Trophoblast cell (in vitro differentiated cells and primary cell): ENCODE measurements around the gene CA14. TPM values are rescaled to one million over a fixed set of nuclear protein-coding genes. Genes with fewer than 3 reads are reported as not detected.
A peak's percentile ranks its signal among the peaks of the same experiment; 100 is the strongest.
"Not testable (repeated sequence)": the region's sequence is repeated elsewhere in the genome, so short reads cannot be mapped to it uniquely, and the experiment has no call there.

ENCODE experiments used
- DNase-seq, 2 donors: peaks; one replicate each; pipeline ENCODE4 v3.0.0-alpha.2; 2016
- H2AFZ ChIP-seq: 2 replicates; pipeline ENCODE4 v1.6.1; 2013; ENCODE audit warnings: low read length, moderate library complexity, mild to moderate bottlenecking; ENCODE audit not compliant: insufficient read depth, poor library complexity
- H2AK5ac ChIP-seq: 2 replicates; pipeline ENCODE4 v1.6.1; 2013; ENCODE audit warnings: mild to moderate bottlenecking, low read length
- H2BK120ac ChIP-seq: 2 replicates; pipeline ENCODE4 v1.6.1; 2013; ENCODE audit warnings: low read length, mild to moderate bottlenecking, moderate library complexity; ENCODE audit not compliant: insufficient read depth, poor library complexity
- H2BK12ac ChIP-seq: 2 replicates; pipeline ENCODE4 v1.6.1; 2013; ENCODE audit warnings: mild to moderate bottlenecking, low read length, moderate library complexity
- H2BK5ac ChIP-seq: 2 replicates; pipeline ENCODE4 v1.6.1; 2013; ENCODE audit warnings: low read length, low read depth, moderate library complexity, mild to moderate bottlenecking; ENCODE audit not compliant: poor library complexity
- H3K14ac ChIP-seq: 2 replicates; pipeline ENCODE4 v1.6.1; 2013; ENCODE audit warnings: mild to moderate bottlenecking, low read length
- H3K18ac ChIP-seq: 2 replicates; pipeline ENCODE4 v1.6.1; 2013; ENCODE audit warnings: mild to moderate bottlenecking, low read length
- H3K23ac ChIP-seq: 2 replicates; pipeline ENCODE4 v1.6.1; 2013; ENCODE audit warnings: low read length
- H3K27ac ChIP-seq: 2 replicates; pipeline ENCODE4 v1.5.1; 2013; ENCODE audit warnings: low read depth, mild to moderate bottlenecking, inconsistent platforms, low read length, moderate library complexity
- H3K27me3 ChIP-seq: 2 replicates; pipeline ENCODE4 v1.6.1; 2013; ENCODE audit warnings: inconsistent platforms, mild to moderate bottlenecking, low read length, moderate library complexity; ENCODE audit not compliant: insufficient read depth
- H3K36me3 ChIP-seq, 2 experiments: 1 replicate in 1 of 2; 2 replicates in 1 of 2; pipeline ENCODE4 v1.6.1; 2013; ENCODE audit warnings: low read length in 2 of 2, mild to moderate bottlenecking in 2 of 2, moderate library complexity in 1 of 2; ENCODE audit not compliant: insufficient read depth in 2 of 2, control insufficient read depth in 1 of 2
- H3K4ac ChIP-seq: 2 replicates; pipeline ENCODE4 v1.6.1; 2013; ENCODE audit warnings: low read depth, mild to moderate bottlenecking, low read length, moderate library complexity
- H3K4me1 ChIP-seq, 2 experiments: 1 replicate in 1 of 2; 2 replicates in 1 of 2; pipeline ENCODE4 v1.6.1; 2013; ENCODE audit warnings: low read length in 2 of 2, mild to moderate bottlenecking in 2 of 2, moderate library complexity in 1 of 2; ENCODE audit not compliant: insufficient read depth in 2 of 2, control insufficient read depth in 1 of 2
- H3K4me2 ChIP-seq: 2 replicates; pipeline ENCODE4 v1.6.1; 2013; ENCODE audit warnings: inconsistent platforms, mild to moderate bottlenecking, low read length, moderate library complexity
- H3K4me3 ChIP-seq: 2 replicates; pipeline ENCODE4 v1.5.1; 2013; ENCODE audit warnings: mild to moderate bottlenecking, low read depth, low read length, inconsistent platforms
- H3K79me1 ChIP-seq: one replicate; pipeline ENCODE4 v1.6.1; 2013; ENCODE audit warnings: low read length
- H3K79me2 ChIP-seq: 2 replicates; pipeline ENCODE4 v1.6.1; 2013; ENCODE audit warnings: low read length, mild to moderate bottlenecking; ENCODE audit not compliant: control insufficient read depth, insufficient read depth, poor library complexity
- H3K9ac ChIP-seq: 2 replicates; pipeline ENCODE4 v1.6.1; 2013; ENCODE audit warnings: mild to moderate bottlenecking, low read length
- H3K9me3 ChIP-seq: 2 replicates; pipeline ENCODE4 v1.6.1; 2013; ENCODE audit warnings: low read depth, mild to moderate bottlenecking, control low read depth, inconsistent platforms, low read length; ENCODE audit not compliant: insufficient read depth
- H4K12ac ChIP-seq: 2 replicates; pipeline ENCODE4 v1.6.1; 2013; ENCODE audit warnings: low read depth, mild to moderate bottlenecking, low read length, moderate library complexity
- H4K8ac ChIP-seq: 2 replicates; pipeline ENCODE4 v1.6.1; 2013; ENCODE audit warnings: low read depth, mild to moderate bottlenecking, low read length, moderate library complexity
- H4K91ac ChIP-seq: one replicate; pipeline ENCODE4 v1.6.1; 2013; ENCODE audit warnings: low read depth, mild to moderate bottlenecking, low read length, moderate library complexity
- WGBS: extraction: QIAGEN DNeasy Blood & Tissue Kit; methylation state at CpG from one replicate; pipeline ENCODE4 v1.1.7; 2013; ENCODE audit warnings: missing lambda C conversion rate; ENCODE audit not compliant: insufficient read length, insufficient coverage; ENCODE audit errors: extremely low coverage; 5-methylcytosine and 5-hydroxymethylcytosine counted together
- polyA plus RNA-seq: library from polyadenylated mRNA; stranded (reverse); fragments of 200-250 nt; gene quantifications from 2 replicates; pipeline ENCODE4 v1.2.3, GENCODE V29; 2013

Gene CA14
- 1.8 and 2.0 TPM in 2 replicates for polyA plus RNA-seq

GRCh38 chr1:150257624-150258585 is at the start of gene CA14:
Gene CA14 (plus strand): TSS chr1:150257774. CDS start chr1:150258129, 355 bp downstream.
- peak within 1 kb of the TSS; percentile 0 for H2BK5ac ChIP-seq
- no peaks in the 10 kb centered on the region for H3K9me3 ChIP-seq
- H3K23ac ChIP-seq = no peak within 1 kb of the TSS
- peak within 1 kb of the TSS; percentile 45 for H4K91ac ChIP-seq
- WGBS = no CpG with 5 or more reads among the region's 13 CpGs
- peak within 1 kb of the TSS; percentile 40 for H2AFZ ChIP-seq
- H3K9ac ChIP-seq = peak within 1 kb of the TSS; percentile 14
- peak within 1 kb of the TSS; percentile 42 for H3K4me2 ChIP-seq
- peak within 1 kb of the TSS; percentile 45 for H4K12ac ChIP-seq
- H3K18ac ChIP-seq = peak within 1 kb of the TSS; percentile 19
- no peaks in the 10 kb centered on the region for H3K36me3 ChIP-seq
- peak within 1 kb of the TSS; percentile 40 for H2BK120ac ChIP-seq
- H3K14ac ChIP-seq = peak within 1 kb of the TSS; percentile 10
- DNase-seq = no peak
- no peak within 1 kb of the TSS for H3K4ac ChIP-seq
- no peaks in the 10 kb centered on the region for H3K79me2 ChIP-seq
- peak within 1 kb of the TSS; percentile 16 for H3K27ac ChIP-seq
- no peaks in the 10 kb centered on the region for H3K27me3 ChIP-seq
- H3K4me1 ChIP-seq = peaks cover 27 to 36% of the 10 kb centered on the region in 2 experiments
- H4K8ac ChIP-seq = peak within 1 kb of the TSS; percentile 51
- H3K4me3 ChIP-seq = no peak within 1 kb of the TSS
- H3K79me1 ChIP-seq = peaks cover 15% of the 10 kb centered on the region
- peak within 1 kb of the TSS; percentile 27 for H2BK12ac ChIP-seq
- no peak within 1 kb of the TSS for H2AK5ac ChIP-seq

- H3K27ac ChIP-seq, H3K4me2 ChIP-seq, H2BK5ac ChIP-seq, H3K9ac ChIP-seq, H2BK120ac ChIP-seq, H3K36me3 ChIP-seq, H3K14ac ChIP-seq, H3K79me2 ChIP-seq, H4K91ac ChIP-seq, H3K4ac ChIP-seq, H3K4me1 ChIP-seq, H2BK12ac ChIP-seq, H3K79me1 ChIP-seq, H3K23ac ChIP-seq, H3K27me3 ChIP-seq, H2AFZ ChIP-seq, H3K9me3 ChIP-seq, H4K8ac ChIP-seq, H4K12ac ChIP-seq, H3K4me3 ChIP-seq, DNase-seq, H2AK5ac ChIP-seq, H3K18ac ChIP-seq: not testable (repeated sequence)
- no CpG with 5 or more reads among the region's 6 CpGs for WGBS
These were observed 49.1 kb upstream of the CA14 start for GRCh38 chr1:150208460-150208859.

GRCh38 chr1:150210091-150210490 is 47.5 kb upstream of the CA14 start:
- H2AFZ ChIP-seq = no peak overlapping the region
- no peak overlapping the region for H2BK12ac ChIP-seq
- no peak overlapping the region for H3K27ac ChIP-seq
- no peak overlapping the region for H3K4me2 ChIP-seq
- H3K27me3 ChIP-seq = no peaks in the 10 kb centered on the region
- H2AK5ac ChIP-seq = no peak overlapping the region
- H4K91ac ChIP-seq = no peak overlapping the region
- H3K79me2 ChIP-seq = no peaks in the 10 kb centered on the region
- H3K9ac ChIP-seq = no peak overlapping the region
- no peak for DNase-seq
- H2BK120ac ChIP-seq = no peak overlapping the region
- no peaks in the 10 kb centered on the region for H3K36me3 ChIP-seq
- H3K4ac ChIP-seq = no peak overlapping the region
- no peak overlapping the region for H3K14ac ChIP-seq
- H3K4me3 ChIP-seq = no peak overlapping the region
- WGBS = no CpG with 5 or more reads among the region's 4 CpGs
- no peaks in the 10 kb centered on the region for H3K4me1 ChIP-seq
- no peak overlapping the region for H3K18ac ChIP-seq
- H2BK5ac ChIP-seq = no peak overlapping the region
- peaks cover 4% of the 10 kb centered on the region for H3K79me1 ChIP-seq
- H4K8ac ChIP-seq = no peak overlapping the region
- H3K9me3 ChIP-seq = no peaks in the 10 kb centered on the region
- no peak overlapping the region for H3K23ac ChIP-seq
- no peak overlapping the region for H4K12ac ChIP-seq

- Histone ChIP-seq H3K14ac (no peak overlapping the region), H2AFZ (no peak overlapping the region), H3K9me3 (no peaks in the 10 kb centered on the region), H3K18ac (no peak overlapping the region), H2AK5ac (no peak overlapping the region), H3K4me2 (no peak overlapping the region), H4K8ac (no peak overlapping the region), H3K4me3 (no peak overlapping the region), H3K36me3 (no peaks in the 10 kb centered on the region), H3K79me2 (no peaks in the 10 kb centered on the region), H3K4ac (no peak overlapping the region), H3K23ac (no peak overlapping the region), H3K27me3 (no peaks in the 10 kb centered on the region), H3K9ac (no peak overlapping the region), H2BK5ac (no peak overlapping the region), H3K4me1 (no peaks in the 10 kb centered on the region), H3K27ac (no peak overlapping the region), H4K91ac (no peak overlapping the region), H3K79me1 (peaks cover 4% of the 10 kb centered on the region), H2BK120ac (no peak overlapping the region), H2BK12ac (no peak overlapping the region), H4K12ac (no peak overlapping the region)
- no peak for DNase-seq
- WGBS = no CpG with 5 or more reads among the region's 4 CpGs
These were observed 46.9 kb upstream of the CA14 start for GRCh38 chr1:150210706-150211105.
